ENCODE data around the gene TXLNG.

- TF ChIP-seq CTCF (IDR thresholded peaks at IDR 0.05) = no peak
- TF ChIP-seq EZH2 (IDR thresholded peaks at IDR 0.05) = no peak
- no peak for TF ChIP-seq EZH2phosphoT487 (IDR thresholded peaks at IDR 0.05)
Observed at GRCh38 chrX:16765594-16765993, 20.7 kb upstream of the TXLNG start.
